ENCODE results near the gene DNAJC5G.
A peak's percentile ranks its signal among the peaks of the same experiment; 100 is the strongest.
"Not testable (repeated sequence)": the region's sequence is repeated elsewhere in the genome, so short reads cannot be mapped to it uniquely, and the experiment has no call there.

The DNAJC5G gene

GRCh38 chr2:27281442-27281841, 6.2 kb downstream of the DNAJC5G start:
- Mint-ChIP-seq H3K27ac (no peak overlapping the region), H3K4me3 (no peak overlapping the region), H3K4me1 (ENCODE audit: low read depth) (peaks cover 10% of the 10 kb centered on the region), H3K36me3 (ENCODE audit: low read depth) (no peaks in the 10 kb centered on the region), H3K9me3 (no peaks in the 10 kb centered on the region), H3K27me3 (peaks cover 25% of the 10 kb centered on the region)
- intact Hi-C loops (cut with micrococcal nuclease): no loop called here

GRCh38 chr2:27281855-27282559, 6.8 kb downstream of the DNAJC5G start, which contains the start of gene TRIM54:
TSS of gene TRIM54 (plus strand) at chr2:27282429. CDS start at chr2:27282732, 303 bp downstream.
- Mint-ChIP-seq H3K27ac (no peak within 1 kb of the TSS), H3K9me3 (no peaks in the 10 kb centered on the region), H3K4me1 (ENCODE audit: low read depth) (peaks cover 10% of the 10 kb centered on the region), H3K4me3 (no peak within 1 kb of the TSS), H3K36me3 (ENCODE audit: low read depth) (no peaks in the 10 kb centered on the region), H3K27me3 (peaks cover 24% of the 10 kb centered on the region)
- intact Hi-C loops (cut with micrococcal nuclease): no loop called here

DNA sequence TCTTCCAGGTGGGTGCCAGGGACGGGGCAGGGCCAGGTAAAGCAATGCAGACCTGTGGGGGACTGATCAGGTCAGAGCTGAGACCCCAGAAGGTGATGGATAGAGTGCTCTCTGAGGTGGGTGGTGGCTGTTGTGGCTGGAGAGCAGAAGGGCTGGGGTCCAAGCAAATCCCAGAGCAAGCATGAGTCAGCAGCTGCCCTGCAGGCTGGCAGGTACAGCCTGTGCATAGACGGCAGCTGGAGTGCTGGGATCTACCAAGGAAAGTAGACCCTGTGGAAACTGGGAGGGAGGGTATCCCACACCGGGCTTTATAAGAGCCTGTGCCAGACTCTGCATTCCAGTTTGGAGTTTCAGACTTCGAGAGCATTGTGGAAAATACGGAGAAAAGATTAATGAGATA, 7.7 kb downstream of the DNAJC5G start:
- intact Hi-C loops (cut with micrococcal nuclease): no loop called here
- peaks cover 21% of the 10 kb centered on the region for H3K27me3 Mint-ChIP-seq
- no peaks in the 10 kb centered on the region for H3K36me3 Mint-ChIP-seq (ENCODE audit: low read depth)

DNA sequence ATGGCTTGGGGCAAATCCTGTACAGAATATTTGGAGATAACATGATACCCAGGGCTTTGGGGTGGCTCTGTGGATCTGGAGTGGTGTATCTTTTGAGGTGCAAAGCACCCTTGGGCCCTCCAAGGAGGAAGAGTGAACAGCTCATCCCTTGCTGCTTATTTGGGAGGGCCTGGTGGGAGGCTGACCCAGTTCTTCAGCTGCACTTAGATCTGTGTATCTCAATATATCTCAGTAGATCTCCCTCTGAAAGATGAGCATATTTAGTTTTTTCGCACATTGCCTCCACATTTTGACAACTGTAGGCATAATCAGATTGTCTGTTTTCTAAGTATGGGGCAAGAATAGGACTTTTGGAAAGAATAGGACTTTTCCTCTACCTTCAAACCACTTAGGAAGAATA, 9.8 kb downstream of the DNAJC5G start:
- Mint-ChIP-seq H3K27me3 (peaks cover 15% of the 10 kb centered on the region), H3K4me3 (no peak overlapping the region), H3K27ac (no peak overlapping the region), H3K36me3 (ENCODE audit: low read depth) (no peaks in the 10 kb centered on the region), H3K4me1 (ENCODE audit: low read depth) (peaks cover 4% of the 10 kb centered on the region), H3K9me3 (no peaks in the 10 kb centered on the region)
- intact Hi-C loops (cut with micrococcal nuclease): no loop called here

More for the DNA sequence above, 7.7 kb downstream of the DNAJC5G start:
- Mint-ChIP-seq H3K27ac (no peak overlapping the region), H3K4me3 (no peak overlapping the region), H3K4me1 (ENCODE audit: low read depth) (peaks cover 10% of the 10 kb centered on the region), H3K9me3 (no peaks in the 10 kb centered on the region)

GRCh38 chr2:27285481-27285880, 10.2 kb downstream of the DNAJC5G start:
- no peaks in the 10 kb centered on the region for H3K36me3 Mint-ChIP-seq (ENCODE audit: low read depth)
- intact Hi-C loops (cut with micrococcal nuclease): no loop called here
- H3K27ac Mint-ChIP-seq: no peak overlapping the region

GRCh38 chr2:27288610-27289009, 13.4 kb downstream of the DNAJC5G start:
- H3K4me1 Mint-ChIP-seq (ENCODE audit: low read depth): peaks cover 4% of the 10 kb centered on the region
- H3K36me3 Mint-ChIP-seq (ENCODE audit: low read depth): no peaks in the 10 kb centered on the region
- no peaks in the 10 kb centered on the region for H3K9me3 Mint-ChIP-seq
- H3K27ac Mint-ChIP-seq: no peak overlapping the region
- peaks cover 12% of the 10 kb centered on the region for H3K27me3 Mint-ChIP-seq
- H3K4me3 Mint-ChIP-seq: no peak overlapping the region
- intact Hi-C loops (cut with micrococcal nuclease): no loop called here

More at GRCh38 chr2:27285481-27285880, 10.2 kb downstream of the DNAJC5G start:
- H3K9me3 Mint-ChIP-seq: no peaks in the 10 kb centered on the region
- H3K27me3 Mint-ChIP-seq: peaks cover 15% of the 10 kb centered on the region
- peaks cover 4% of the 10 kb centered on the region for H3K4me1 Mint-ChIP-seq (ENCODE audit: low read depth)
- H3K4me3 Mint-ChIP-seq: no peak overlapping the region

GRCh38 chr2:27290549-27290948, 15.3 kb downstream of the DNAJC5G start:
- Mint-ChIP-seq H3K4me1 (ENCODE audit: low read depth) (no peaks in the 10 kb centered on the region), H3K27ac (no peak overlapping the region), H3K27me3 (peaks cover 12% of the 10 kb centered on the region), H3K4me3 (no peak overlapping the region), H3K36me3 (ENCODE audit: low read depth) (no peaks in the 10 kb centered on the region), H3K9me3 (no peaks in the 10 kb centered on the region)
- intact Hi-C loops (cut with micrococcal nuclease): no loop called here

DNA sequence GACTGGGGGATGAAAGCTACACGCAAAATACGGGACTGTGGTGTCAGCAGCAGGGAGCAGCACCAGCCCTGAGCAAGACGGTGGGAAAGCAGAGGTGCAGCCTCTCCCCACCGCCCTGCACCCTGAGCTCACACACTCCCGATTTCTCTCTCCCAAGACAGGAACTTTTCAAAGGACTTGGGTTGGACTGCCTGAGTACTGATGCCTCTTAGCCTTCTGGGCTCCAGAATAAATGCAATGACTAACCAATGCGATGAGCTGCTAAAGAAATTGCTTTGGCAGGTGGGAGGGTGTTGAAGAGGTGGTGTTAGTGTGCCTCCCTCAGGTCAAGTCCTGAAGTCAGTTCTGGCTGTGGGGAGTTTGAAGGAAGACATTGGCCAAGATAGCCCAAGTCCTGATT, 16.6 kb downstream of the DNAJC5G start:
- Mint-ChIP-seq H3K36me3 (ENCODE audit: low read depth) (no peaks in the 10 kb centered on the region), H3K27me3 (peaks cover 10% of the 10 kb centered on the region), H3K27ac (no peak overlapping the region), H3K4me1 (ENCODE audit: low read depth) (peaks cover 7% of the 10 kb centered on the region), H3K4me3 (no peak overlapping the region), H3K9me3 (no peaks in the 10 kb centered on the region)
- intact Hi-C loops (cut with micrococcal nuclease): no loop called here

GRCh38 chr2:27294928-27295327, 19.7 kb downstream of the DNAJC5G start:
- Mint-ChIP-seq H3K27ac (no peak overlapping the region), H3K36me3 (ENCODE audit: low read depth) (no peaks in the 10 kb centered on the region), H3K4me3 (no peak overlapping the region), H3K9me3 (no peaks in the 10 kb centered on the region), H3K4me1 (ENCODE audit: low read depth) (peaks cover 11% of the 10 kb centered on the region), H3K27me3 (peaks cover 7% of the 10 kb centered on the region)
- intact Hi-C loops (cut with micrococcal nuclease): no loop called here

DNA sequence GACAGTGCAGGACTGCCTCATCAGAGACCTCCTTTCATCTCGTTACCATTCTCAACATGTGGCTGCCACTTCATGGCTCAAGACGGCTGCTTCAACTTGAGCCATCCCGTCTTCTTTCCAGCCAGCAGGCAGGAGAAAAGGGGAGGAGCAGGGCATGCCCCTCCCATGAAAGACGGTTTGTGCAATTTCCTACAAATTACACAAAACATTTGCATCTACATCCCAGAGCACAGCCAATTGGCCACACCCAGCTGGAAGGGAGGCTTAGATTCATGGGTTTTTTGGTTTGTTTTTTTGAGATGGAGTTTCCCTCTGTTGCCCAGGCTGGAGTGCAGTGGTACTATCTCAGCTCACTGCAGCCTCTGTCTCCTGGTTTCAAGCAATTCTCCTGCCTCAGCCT, 21.2 kb downstream of the DNAJC5G start:
- intact Hi-C loops (cut with micrococcal nuclease): no loop called here
- no peaks in the 10 kb centered on the region for H3K9me3 Mint-ChIP-seq
- H3K36me3 Mint-ChIP-seq (ENCODE audit: low read depth): no peaks in the 10 kb centered on the region

DNA sequence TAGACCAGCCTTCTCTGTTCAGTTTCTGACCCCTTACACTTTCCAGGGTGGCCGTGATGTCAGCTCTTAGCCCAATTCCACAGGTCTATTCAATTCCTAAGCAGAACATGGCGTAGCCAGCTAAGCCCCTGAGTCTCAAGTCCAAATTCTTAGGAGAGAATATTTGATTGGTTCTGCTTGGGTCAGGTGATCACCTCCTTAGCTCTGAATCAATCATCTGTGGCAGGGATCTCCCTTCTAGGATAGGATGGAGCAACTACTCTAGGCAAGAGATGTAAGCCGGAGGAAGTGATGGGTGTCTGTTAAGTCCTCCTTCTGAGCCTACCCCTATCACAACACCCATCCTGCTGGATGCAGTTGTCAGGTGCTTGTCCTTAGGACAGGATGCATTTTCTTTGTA, 22.0 kb downstream of the DNAJC5G start:
- intact Hi-C loops (cut with micrococcal nuclease): no loop called here
- H3K36me3 Mint-ChIP-seq (ENCODE audit: low read depth): no peaks in the 10 kb centered on the region
- no peaks in the 10 kb centered on the region for H3K9me3 Mint-ChIP-seq
- peaks cover 11% of the 10 kb centered on the region for H3K4me1 Mint-ChIP-seq (ENCODE audit: low read depth)
- H3K4me3 Mint-ChIP-seq: no peak overlapping the region
- H3K27ac Mint-ChIP-seq: no peak overlapping the region
- H3K27me3 Mint-ChIP-seq: peaks cover 4% of the 10 kb centered on the region

More for the DNA sequence above, 21.2 kb downstream of the DNAJC5G start:
- peaks cover 7% of the 10 kb centered on the region for H3K27me3 Mint-ChIP-seq
- peaks cover 11% of the 10 kb centered on the region for H3K4me1 Mint-ChIP-seq (ENCODE audit: low read depth)
- no peak overlapping the region for H3K4me3 Mint-ChIP-seq
- H3K27ac Mint-ChIP-seq: no peak overlapping the region

DNA sequence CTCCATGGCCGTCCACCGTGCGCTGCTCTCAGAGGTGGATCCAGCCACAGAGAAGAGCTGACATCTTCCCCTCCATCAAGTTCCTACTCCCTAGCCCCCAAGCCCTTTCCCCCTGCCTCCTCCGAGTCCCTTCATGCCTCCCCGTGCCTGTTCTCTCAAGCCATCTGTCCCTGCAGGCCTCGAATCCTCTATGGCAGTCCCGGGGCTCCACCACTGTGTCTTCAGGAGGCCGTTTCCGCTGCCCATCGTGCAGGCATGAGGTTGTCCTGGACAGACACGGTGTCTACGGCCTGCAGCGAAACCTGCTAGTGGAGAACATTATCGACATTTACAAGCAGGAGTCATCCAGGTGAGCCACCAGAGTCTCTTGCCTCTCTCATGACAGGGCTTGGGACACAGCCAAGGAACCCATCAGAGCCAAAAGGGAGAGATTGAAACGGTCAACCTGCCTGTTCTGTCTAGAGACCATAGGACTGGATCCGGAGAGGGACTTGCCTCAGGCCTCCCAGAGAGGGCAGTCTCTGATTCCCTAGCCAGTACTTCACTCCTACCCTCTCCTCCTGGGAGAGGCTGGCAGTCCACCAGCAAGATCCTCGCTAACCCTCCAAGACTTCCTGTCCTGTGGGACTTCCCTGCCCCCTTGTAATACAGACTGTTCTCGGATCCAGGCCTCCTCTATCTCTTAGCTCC, 23.3 kb downstream of the DNAJC5G start:
- Mint-ChIP-seq H3K9me3 (no peaks in the 10 kb centered on the region), H3K27ac (no peak overlapping the region), H3K27me3 (peaks cover 4% of the 10 kb centered on the region), H3K4me3 (no peak overlapping the region), H3K4me1 (ENCODE audit: low read depth) (peaks cover 11% of the 10 kb centered on the region), H3K36me3 (ENCODE audit: low read depth) (no peaks in the 10 kb centered on the region)
- intact Hi-C loops (cut with micrococcal nuclease): no loop called here

DNA sequence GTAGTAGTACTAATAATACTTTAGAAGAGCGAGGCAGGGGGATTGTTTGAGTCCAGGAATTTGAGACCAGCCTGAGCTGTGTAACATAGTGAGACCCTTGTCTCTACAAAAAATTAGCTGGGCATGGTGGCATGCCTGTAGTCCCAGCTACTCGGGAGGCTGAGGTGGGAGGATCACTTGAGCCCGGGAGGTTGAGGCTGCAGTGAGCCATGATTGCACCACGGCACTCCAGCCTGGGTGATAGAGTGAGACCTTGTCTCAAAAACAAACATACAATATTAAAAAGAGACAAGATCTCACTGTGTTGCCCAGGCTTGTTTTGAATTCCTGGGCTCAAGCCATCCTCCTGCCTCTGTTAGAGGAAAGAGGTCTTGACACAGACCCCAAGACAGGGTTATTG, 25.4 kb downstream of the DNAJC5G start:
- H3K4me3 Mint-ChIP-seq; H3K27ac Mint-ChIP-seq; H3K9me3 Mint-ChIP-seq; intact Hi-C loops (cut with micrococcal nuclease); H3K36me3 Mint-ChIP-seq (ENCODE audit: low read depth): not testable (repeated sequence)
- Mint-ChIP-seq H3K27me3 (peaks cover 17% of the 10 kb centered on the region), H3K4me1 (ENCODE audit: low read depth) (peaks cover 11% of the 10 kb centered on the region)

DNA sequence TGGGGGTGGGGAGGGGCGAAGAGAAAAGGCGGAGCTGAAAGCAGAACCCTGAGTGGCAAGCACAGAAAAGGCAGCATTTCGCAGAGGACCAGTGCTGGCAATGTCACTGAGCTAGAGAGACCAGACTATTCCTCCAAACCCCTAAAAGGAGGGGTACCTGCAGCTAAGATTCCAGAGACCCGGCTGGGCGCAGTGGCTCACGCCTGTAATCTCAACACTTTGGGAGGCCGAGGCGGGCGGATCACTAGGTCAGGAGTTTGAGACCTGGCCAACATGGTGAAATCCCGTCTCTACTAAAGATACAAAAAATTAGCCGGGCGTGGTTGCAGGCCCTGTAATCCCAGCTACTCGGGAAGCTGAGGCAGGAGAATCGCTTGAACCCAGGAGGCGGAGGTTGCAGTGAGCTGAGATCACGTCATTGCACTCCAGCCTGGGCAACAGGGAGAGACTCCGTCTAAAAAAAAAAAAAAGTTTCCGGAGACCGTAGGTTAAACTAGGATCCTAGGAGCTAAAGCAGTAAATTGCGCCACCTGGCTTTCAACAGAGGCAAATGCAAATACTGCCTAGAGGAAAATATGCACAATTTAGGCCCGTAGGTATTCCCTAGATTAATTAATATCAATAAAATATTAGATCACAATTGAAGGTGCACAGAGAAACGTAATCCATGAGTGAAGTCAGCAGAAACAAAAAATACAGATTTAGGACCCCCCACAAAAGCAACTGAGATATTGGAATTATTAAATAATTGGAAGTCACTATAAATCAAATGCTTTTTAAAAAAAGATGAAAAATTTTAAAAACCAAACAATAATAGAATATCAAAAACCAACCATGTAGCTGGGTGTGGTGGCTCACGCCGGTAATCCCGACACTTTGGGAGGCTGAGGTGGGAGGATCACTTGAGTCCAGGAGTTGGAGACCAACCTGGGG, 28.1 kb downstream of the DNAJC5G start:
- peaks cover 8% of the 10 kb centered on the region for H3K36me3 Mint-ChIP-seq (ENCODE audit: low read depth)
- no peak overlapping the region for H3K27ac Mint-ChIP-seq
- no peaks in the 10 kb centered on the region for H3K9me3 Mint-ChIP-seq
- peak overlapping the region; percentile 66 for H3K4me3 Mint-ChIP-seq
- peaks cover 42% of the 10 kb centered on the region for H3K27me3 Mint-ChIP-seq
- peaks cover 15% of the 10 kb centered on the region for H3K4me1 Mint-ChIP-seq (ENCODE audit: low read depth)
- intact Hi-C loops (cut with micrococcal nuclease): loop anchor here (2.0 kb wide), 1 partner anchor 207 kb away; no protein-coding TSS in a partner anchor

Data from dendritic cell treated with granulocyte-macrophage colony-stimulating factor and Interleukin-4, amounts not matched to agents 40 ng/mL and 50 ng/mL, for 4 days (primary cell).